GM12892 (cell line): ENCODE measurements around the gene MADCAM1.

Experiments
- POLR2A ChIP-seq: IDR thresholded peaks from 2 replicates; pipeline ENCODE4 v1.6.1; 2011; ENCODE audit warnings: low read depth, low read length, control low read depth
- POLR2AphosphoS5 ChIP-seq: IDR thresholded peaks from 2 replicates; pipeline ENCODE4 v1.6.1; 2011; ENCODE audit warnings: low read depth, low read length, control low read depth

GRCh38 chr19:485077-485476 lies 11.2 kb upstream of the MADCAM1 start:
- TF ChIP-seq POLR2A = no peak
- TF ChIP-seq POLR2AphosphoS5 = no peak
